K562 (cell line): ENCODE results near the gene FBXO8. TPM values are rescaled to one million over a fixed set of nuclear protein-coding genes. Genes with fewer than 3 reads are reported as not detected.

Source experiments
- ATAC-seq: fragments of 200-7000 bp; cut with Tn5 transposase; 3 replicates; pipeline ENCODE4 v1.9.1; 2020; ENCODE audit warnings: moderate library complexity
- BruUV-seq: library from RNA; stranded (reverse); fragments of 400-500 nt; replicated peaks from 2 replicates; lab custom pipeline; 2021; lab: Mats Ljungman, UMichigan
- CTCF ChIA-PET: fragments of 300-600 bp; formaldehyde crosslinking; extraction: SDS; loops from one replicate; lab custom pipeline; 2021; ENCODE audit warnings: low intra/inter-chr PET ratio; lab: Yijun Ruan, JAX
- POLR2A ChIA-PET: fragments of 300-600, 350-650 bp; sonication (Branson Sonifier 250); formaldehyde crosslinking; extraction: SDS; loops from one replicate; lab custom pipeline; 2021; ENCODE audit warnings: antibody characterized with exemption, inconsistent platforms; lab: Yijun Ruan, JAX
- DNase-seq, 4 experiments: peaks; one replicate each; pipeline versions ENCODE4 v3.0.0 to v3.0.0-alpha.2; 2011 to 2018; ENCODE audit warnings: low spot score in 3 of 4, mixed read lengths in 3 of 4; ENCODE audit errors: extremely low read depth in 1 of 4
- FAIRE-seq: peaks from 2 replicates; lab custom pipeline; 2011; peaks lifted over from hg19 to GRCh38; lab: Jason Lieb, UNC
- H2AFZ ChIP-seq: 2 replicates; pipeline ENCODE4 v1.6.0; 2011; ENCODE audit warnings: low read depth, low read length, control low read depth, inconsistent platforms
- H3K27ac ChIP-seq: fragments of 200-600 bp; 3 replicates; pipeline ENCODE4 v1.8.0; 2011; ENCODE audit warnings: low read depth, mild to moderate bottlenecking, control low read depth, inconsistent platforms, low read length, moderate library complexity, mixed read lengths; ENCODE audit errors: extremely low read depth
- H3K27me3 ChIP-seq, 2 experiments: fragments of 300-600 bp in 1 of 2; 2 replicates in 1 of 2; 3 replicates in 1 of 2; pipeline versions ENCODE4 v1.6.0 to v1.8.0; 2011; ENCODE audit warnings: inconsistent platforms in 2 of 2, low read length in 2 of 2, mild to moderate bottlenecking in 1 of 2, mixed read lengths in 1 of 2, moderate library complexity in 1 of 2; ENCODE audit not compliant: control insufficient read depth in 2 of 2, insufficient read depth in 2 of 2
- H3K36me3 ChIP-seq: fragments of 300-600 bp; 3 replicates; pipeline ENCODE4 v1.8.0; 2011; ENCODE audit warnings: mild to moderate bottlenecking, low read length, inconsistent platforms; ENCODE audit not compliant: control insufficient read depth, insufficient read depth
- H3K4me1 ChIP-seq, 2 experiments: fragments of 200-600 bp in 1 of 2; replicated peaks in 1 of 2; 2 replicates in 1 of 2; 3 replicates in 1 of 2; pipeline versions ENCODE4 v1.5.1 to v1.8.0; 2011; ENCODE audit warnings: inconsistent platforms in 2 of 2, low read length in 2 of 2, mild to moderate bottlenecking in 1 of 2, mixed read lengths in 1 of 2, moderate library complexity in 1 of 2; ENCODE audit not compliant: control insufficient read depth in 2 of 2, insufficient read depth in 2 of 2
- H3K4me2 ChIP-seq: 2 replicates; pipeline ENCODE4 v1.6.1; 2011; ENCODE audit warnings: low read length, control low read depth, inconsistent platforms, mixed read lengths; ENCODE audit not compliant: insufficient read depth
- H3K4me3 ChIP-seq: fragments of 200-600 bp; sonication (generic), shearing (Covaris generic); 2 replicates; pipeline ENCODE4 v1.5.1; 2016; ENCODE audit warnings: control low read depth, inconsistent platforms
- H3K79me2 ChIP-seq: fragments of 200-600 bp; 3 replicates; pipeline ENCODE4 v1.8.0; 2011; ENCODE audit warnings: low read length, inconsistent platforms; ENCODE audit not compliant: control insufficient read depth, insufficient read depth
- H3K9ac ChIP-seq, 2 experiments: 2 replicates each; pipeline versions ENCODE4 v1.6.0 to v1.6.1; 2011; ENCODE audit warnings: low read depth in 2 of 2, low read length in 2 of 2, control low read depth in 1 of 2, inconsistent platforms in 1 of 2, mild to moderate bottlenecking in 1 of 2, mixed read lengths in 1 of 2; ENCODE audit not compliant: insufficient read depth in 1 of 2
- H3K9me1 ChIP-seq: one replicate; pipeline ENCODE4 v1.6.0; 2011; ENCODE audit warnings: inconsistent platforms, mild to moderate bottlenecking, low read length, moderate library complexity; ENCODE audit not compliant: control insufficient read depth, insufficient read depth
- H3K9me3 ChIP-seq: replicated peaks from 2 replicates; pipeline ENCODE4 v1.5.1; 2011; ENCODE audit warnings: low read depth, low read length, inconsistent platforms; ENCODE audit not compliant: control insufficient read depth, insufficient read depth
- H4K20me1 ChIP-seq: replicated peaks from 2 replicates; pipeline ENCODE4 v1.6.1; 2011; ENCODE audit warnings: low read length, inconsistent platforms, mixed read lengths; ENCODE audit not compliant: control insufficient read depth, insufficient read depth
- BDP1 ChIP-seq: IDR thresholded peaks from 3 replicates; pipeline ENCODE4 v1.6.1; 2011; ENCODE audit not compliant: insufficient read length, insufficient read depth
- CBX3 ChIP-seq, 2 experiments: IDR thresholded peaks; 1 replicate in 1 of 2; 2 replicates in 1 of 2; pipeline ENCODE4 v1.6.1; 2012; ENCODE audit warnings: inconsistent platforms in 2 of 2, low read length in 2 of 2, borderline replicate concordance in 1 of 2, control low read depth in 1 of 2
- CHAMP1 ChIP-seq: fragments of 450-650 bp; IDR thresholded peaks from 2 replicates; pipeline ENCODE4 v1.6.1; 2016; ENCODE audit warnings: mild to moderate bottlenecking
- DNMT1 ChIP-seq: fragments of 450-650 bp; IDR thresholded peaks from 2 replicates; pipeline ENCODE4 v1.6.1; 2016; ENCODE audit warnings: antibody characterized with exemption, mild to moderate bottlenecking
- KDM2B ChIP-seq: fragments of 250-450 bp; sonication (Bioruptor Pico); IDR thresholded peaks from 2 replicates; pipeline ENCODE4 v1.8.0; 2021; ENCODE audit warnings: mild to moderate bottlenecking, moderate library complexity
- LARP7 ChIP-seq: fragments of 450-650 bp; IDR thresholded peaks from 2 replicates; pipeline ENCODE4 v1.6.1; 2016
- MCM5 ChIP-seq: fragments of 450-650 bp; IDR thresholded peaks from 2 replicates; pipeline ENCODE4 v1.6.1; 2016; ENCODE audit warnings: low read depth
- NBN ChIP-seq: fragments of 450-650 bp; IDR thresholded peaks from 2 replicates; pipeline ENCODE4 v1.6.1; 2016; ENCODE audit warnings: low read depth, mild to moderate bottlenecking
- RBBP5 ChIP-seq: fragments of 200-600 bp; sonication (generic); IDR thresholded peaks from 2 replicates; pipeline ENCODE4 v1.6.1; 2012; ENCODE audit warnings: borderline replicate concordance, mild to moderate bottlenecking, low read length, control low read depth, inconsistent platforms; ENCODE audit not compliant: insufficient read depth, poor library complexity, severe bottlenecking
- SIN3B ChIP-seq: fragments of 450-650 bp; IDR thresholded peaks from 2 replicates; pipeline ENCODE4 v1.6.1; 2017; ENCODE audit warnings: low read depth, mild to moderate bottlenecking, moderate library complexity
- SREBF2 ChIP-seq: sonication (generic); formaldehyde crosslinking; IDR thresholded peaks from 2 replicates; pipeline ENCODE4 v1.4.0; 2020; ENCODE audit warnings: mild to moderate bottlenecking, missing genetic modification reagents
- ZNF12 ChIP-seq: sonication (generic); formaldehyde crosslinking; IDR thresholded peaks from 2 replicates; pipeline ENCODE4 v1.4.0; 2020; ENCODE audit warnings: mild to moderate bottlenecking, missing genetic modification reagents
- ZNF184 ChIP-seq: sonication (generic); formaldehyde crosslinking; IDR thresholded peaks from 2 replicates; pipeline ENCODE4 v1.5.0; 2020; ENCODE audit warnings: missing genetic modification reagents
- WGBS: fragments of 100-300 bp; shearing (Covaris generic); methylation state at CpG from one replicate; pipeline ENCODE4 v1.1.6; 2016; ENCODE audit warnings: low coverage, mixed read lengths; ENCODE audit not compliant: insufficient coverage; ENCODE audit errors: missing lambda C conversion rate; 5-methylcytosine and 5-hydroxymethylcytosine counted together
- in situ Hi-C: fragments of 300-500 bp; cut with MboI; formaldehyde crosslinking; loops from 4 replicates; pipeline ENCODE4 v1.15.0; 2018; ENCODE audit warnings: inconsistent platforms, mixed read lengths
- intact Hi-C: fragments of 100-400 bp; cut with micrococcal nuclease; formaldehyde crosslinking; loops from 2 replicates; pipeline ENCODE4 v1.14.2; 2022
- polyA plus RNA-seq, 8 experiments: library from polyadenylated mRNA; depleted of rRNA in 4 of 8; stranded (reverse) in 5 of 8; unstranded in 3 of 8; fragments of >200 nt; fragmentation: Nextera tagmentation in 2 of 8; fragmentation: Illumina TruSeq in 1 of 8; extraction: Ambion mirVana in 2 of 8; extraction: Trizol in 1 of 8; gene quantifications; 2 replicates each; pipeline versions ENCODE4 v1.2.1 to v1.2.3, GENCODE V29; 2011 to 2014; ENCODE audit warnings: inconsistent platforms in 1 of 8, missing spikeins in 1 of 8
- total RNA-seq, 7 experiments: library from RNA; depleted of rRNA in 6 of 7; stranded (reverse); fragments of >200 nt in 6 of 7; fragmentation: Illumina TruSeq in 2 of 7; extraction: Trizol in 2 of 7; gene quantifications; 2 replicates each; pipeline versions ENCODE4 v1.2.1 to v1.2.3, GENCODE V29; 2011 to 2021; ENCODE audit warnings: low replicate concordance in 1 of 7

The FBXO8 gene
- total and polyA plus RNA-seq, 9 of the 15 experiments (the other 6 are each of a cell fraction or from before 2014, with no cell fraction given), result 12.9 to 27.1 (median 14.8) TPM

- Histone ChIP-seq H3K9ac (no peak overlapping the region), H2AFZ (no peak overlapping the region), H3K4me3 (no peak overlapping the region), H3K9me3 (no peaks in the 10 kb centered on the region), H3K4me2 (no peak overlapping the region), H3K9me1 (no peaks in the 10 kb centered on the region), H3K27me3 (no peaks in the 10 kb centered on the region), H4K20me1 (no peaks in the 10 kb centered on the region), H3K27ac (no peak overlapping the region), H3K4me1 (peaks cover 0 to 13% of the 10 kb centered on the region in 2 experiments; a peak in 2 of 5 replicates), H3K79me2 (no peaks in the 10 kb centered on the region), H3K36me3 (peaks cover 60% of the 10 kb centered on the region)
- TF ChIP-seq ZNF184 (CRISPR knock-in tag) (no peak), MCM5 (no peak), BDP1 (no peak), CHAMP1 (no peak), CBX3 (IDR thresholded peaks at IDR 0.05; ENCODE audit: borderline replicate concordance in 1 of 2, low read length in 2 of 2) (no peak), LARP7 (no peak), SREBF2 (CRISPR knock-in tag) (no peak), ZNF12 (CRISPR knock-in tag) (no peak), DNMT1 (no peak), RBBP5 (no peak), KDM2B (CRISPR knock-in tag) (no peak), NBN (no peak), SIN3B (no peak)
- FAIRE-seq, result no peak
- CTCF ChIA-PET, result no interaction called here
- intact Hi-C loops, result loop anchor here (5.0 kb wide), 3 partner anchors 194 to 564 kb away; no protein-coding TSS in a partner anchor
- BruUV-seq, result no TSS peak
- no peak for ATAC-seq
- no peak for DNase-seq
- 94% methylated on average over 1 of the region's 1 CpG for WGBS
- in situ Hi-C loops, result no loop called here
- POLR2A ChIA-PET, result no interaction called here
These were observed 33.1 kb upstream of the FBXO8 start for GRCh38 chr4:174316546-174316945.
